Upper lobe of right lung (tissue), 1 donor: ENCODE measurements around the gene MUC3A. TPM values are rescaled to one million over a fixed set of nuclear protein-coding genes. Genes with fewer than 3 reads are reported as not detected.

Experiments
- ATAC-seq: fragments of 200-7000 bp; cut with Tn5 transposase; one replicate; pipeline ENCODE4 v1.9.1; 2020; ENCODE audit warnings: mild to moderate bottlenecking, moderate library complexity
- DNase-seq: peaks from one replicate; pipeline ENCODE4 v3.0.0-alpha.2; 2020
- H3K27ac ChIP-seq: fragments of 200-600 bp; one replicate; pipeline ENCODE4 v1.8.0; 2022
- H3K27me3 ChIP-seq: fragments of 200-600 bp; one replicate; pipeline ENCODE4 v1.8.0; 2022; ENCODE audit warnings: mild to moderate bottlenecking
- H3K36me3 ChIP-seq: fragments of 200-600 bp; one replicate; pipeline ENCODE4 v1.8.0; 2022
- H3K4me1 ChIP-seq: fragments of 200-600 bp; one replicate; pipeline ENCODE4 v1.8.0; 2022
- H3K4me3 ChIP-seq: fragments of 200-600 bp; one replicate; pipeline ENCODE4 v1.8.0; 2022; ENCODE audit warnings: mild to moderate bottlenecking
- H3K9me3 ChIP-seq: fragments of 200-600 bp; one replicate; pipeline ENCODE4 v1.8.0; 2022
- CTCF ChIP-seq: fragments of 200-600 bp; IDR thresholded peaks from one replicate; pipeline ENCODE4 v1.8.0; 2022; ENCODE audit warnings: antibody characterized with exemption
- intact Hi-C: fragments of 100-400 bp; cut with DNase I; formaldehyde crosslinking; loops from one replicate; pipeline ENCODE4 v1.11.0; 2022
- total RNA-seq: library from RNA; stranded (reverse); fragmentation: NEBNext Ultra II Directional; extraction: Animal tissue kit (Norgen Biotek cat#: 25700); gene quantifications from one replicate; pipeline ENCODE4 v1.2.1, GENCODE V29; 2021
- donor health status: DM: no; HTN: yes; CAD: no; lungs with severe emphysema.

The MUC3A gene
- total RNA-seq, 1 donor from 2014 or later, result 2.7 TPM

DNA sequence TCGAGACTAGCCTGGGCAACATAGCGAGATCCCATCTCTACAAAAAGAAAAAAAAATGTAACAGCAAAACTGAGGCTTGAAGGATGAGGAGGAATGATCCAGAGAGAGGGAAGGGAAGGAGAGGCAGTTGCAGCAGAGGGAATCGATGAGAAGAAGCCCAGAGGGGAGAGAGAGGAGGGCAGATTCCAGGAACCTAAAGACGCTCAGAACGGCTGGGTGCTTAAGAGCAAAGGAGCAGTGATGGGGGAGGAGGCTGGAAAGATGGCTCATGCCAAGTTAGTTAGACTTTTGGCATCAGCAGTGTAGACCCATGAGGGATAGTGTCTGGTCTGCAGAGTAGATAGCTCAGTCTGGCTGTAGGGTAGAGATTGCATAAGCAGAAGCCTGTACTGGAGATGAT is 60.3 kb downstream of the MUC3A start:
- Histone ChIP-seq H3K36me3 (no peaks in the 10 kb centered on the region), H3K4me1 (no peaks in the 10 kb centered on the region), H3K9me3 (no peaks in the 10 kb centered on the region), H3K4me3 (no peak overlapping the region), H3K27ac (no peak overlapping the region), H3K27me3 (peaks cover 5% of the 10 kb centered on the region)
- TF ChIP-seq CTCF, result no peak
- no peak for ATAC-seq
- intact Hi-C loops, result no loop called here
- DNase-seq, result no peak

- no peak for TF ChIP-seq CTCF
- no peak for ATAC-seq
- H3K4me1 ChIP-seq, result peaks cover 3% of the 10 kb centered on the region
- H3K9me3 ChIP-seq, result no peaks in the 10 kb centered on the region
- intact Hi-C loops, result no loop called here
- no peak overlapping the region for H3K4me3 ChIP-seq
- no peak overlapping the region for H3K27ac ChIP-seq
- peaks cover 18% of the 10 kb centered on the region for H3K27me3 ChIP-seq
- H3K36me3 ChIP-seq, result no peaks in the 10 kb centered on the region
- no peak for DNase-seq
These were observed 63.6 kb downstream of the MUC3A start for GRCh38 chr7:101012931-101013330.

DNA sequence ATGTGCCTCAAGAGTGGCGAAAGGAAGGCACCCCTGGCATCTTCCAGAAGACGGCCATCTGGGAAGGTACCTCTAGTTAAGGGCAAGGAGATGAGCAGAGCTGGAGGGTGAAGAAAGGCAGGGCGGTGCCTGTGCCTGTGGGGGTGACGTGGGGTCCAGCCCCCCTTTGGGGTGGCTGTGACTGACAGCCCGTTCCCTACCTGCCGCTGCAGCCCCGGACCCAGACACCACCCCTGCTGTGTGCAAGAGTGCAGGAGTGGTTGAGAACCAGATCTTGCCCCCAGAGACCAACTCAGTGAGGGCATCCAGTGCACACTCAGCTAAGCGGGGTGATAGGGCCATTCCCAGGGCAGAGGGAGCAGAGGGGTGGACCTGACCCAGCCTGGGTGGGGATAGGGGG is 66.3 kb downstream of the MUC3A start:
- Histone ChIP-seq H3K27ac (no peak overlapping the region), H3K9me3 (no peaks in the 10 kb centered on the region), H3K4me3 (no peak overlapping the region), H3K36me3 (no peaks in the 10 kb centered on the region), H3K4me1 (peaks cover 3% of the 10 kb centered on the region), H3K27me3 (peaks cover 12% of the 10 kb centered on the region)
- DNase-seq (no peak), ATAC-seq (no peak)
- intact Hi-C loops, result no loop called here
- TF ChIP-seq CTCF, result no peak

- H3K4me3 ChIP-seq, result peak overlapping the region; percentile 41
- H3K27ac ChIP-seq, result peak overlapping the region; percentile 60
- H3K9me3 ChIP-seq, result no peaks in the 10 kb centered on the region
- ATAC-seq, result peak; percentile 86
- intact Hi-C loops, result no loop called here
- H3K36me3 ChIP-seq, result no peaks in the 10 kb centered on the region
- peak; percentile 75 for DNase-seq
- no peak for TF ChIP-seq CTCF
- peaks cover 12% of the 10 kb centered on the region for H3K27me3 ChIP-seq
- H3K4me1 ChIP-seq, result peaks cover 3% of the 10 kb centered on the region
These were observed 67.9 kb downstream of the MUC3A start for GRCh38 chr7:101017064-101017777.

Other genes starting within 250 kb of the MUC3A start
- gene POP7, start 243.4 kb upstream of the MUC3A start, total RNA-seq, result 20.2 TPM
- not detected for gene EPO, start 229.1 kb upstream of the MUC3A start, total RNA-seq
- not detected for gene ZAN, start 215.9 kb upstream of the MUC3A start, total RNA-seq
- 117 TPM for gene EPHB4, start 122.0 kb upstream of the MUC3A start, total RNA-seq
- 39.2 TPM for gene SLC12A9, start 96.8 kb upstream of the MUC3A start, total RNA-seq
- 65.3 TPM for gene TRIP6, start 82.1 kb upstream of the MUC3A start, total RNA-seq
- 105 TPM for gene SRRT, start 74.4 kb upstream of the MUC3A start, total RNA-seq
- 3.1 TPM for gene UFSP1, start 59.8 kb upstream of the MUC3A start, total RNA-seq
- gene ACHE, start 53.6 kb upstream of the MUC3A start, total RNA-seq, result 2.9 TPM
- not detected for gene MUC12, start 20.0 kb downstream of the MUC3A start, total RNA-seq
- not detected for gene MUC17, start 70.5 kb downstream of the MUC3A start, total RNA-seq
- 60.9 TPM for gene TRIM56, start 135.9 kb downstream of the MUC3A start, total RNA-seq
- 13.7 TPM for gene SERPINE1, start 177.6 kb downstream of the MUC3A start, total RNA-seq
- 24.0 TPM for gene AP1S1, start 204.9 kb downstream of the MUC3A start, total RNA-seq
- gene VGF, start 216.0 kb downstream of the MUC3A start, total RNA-seq, result not detected
- gene NAT16, start 230.8 kb downstream of the MUC3A start, total RNA-seq, result not detected